Measurements from ENCODE around the gene FMC1.

DNA sequence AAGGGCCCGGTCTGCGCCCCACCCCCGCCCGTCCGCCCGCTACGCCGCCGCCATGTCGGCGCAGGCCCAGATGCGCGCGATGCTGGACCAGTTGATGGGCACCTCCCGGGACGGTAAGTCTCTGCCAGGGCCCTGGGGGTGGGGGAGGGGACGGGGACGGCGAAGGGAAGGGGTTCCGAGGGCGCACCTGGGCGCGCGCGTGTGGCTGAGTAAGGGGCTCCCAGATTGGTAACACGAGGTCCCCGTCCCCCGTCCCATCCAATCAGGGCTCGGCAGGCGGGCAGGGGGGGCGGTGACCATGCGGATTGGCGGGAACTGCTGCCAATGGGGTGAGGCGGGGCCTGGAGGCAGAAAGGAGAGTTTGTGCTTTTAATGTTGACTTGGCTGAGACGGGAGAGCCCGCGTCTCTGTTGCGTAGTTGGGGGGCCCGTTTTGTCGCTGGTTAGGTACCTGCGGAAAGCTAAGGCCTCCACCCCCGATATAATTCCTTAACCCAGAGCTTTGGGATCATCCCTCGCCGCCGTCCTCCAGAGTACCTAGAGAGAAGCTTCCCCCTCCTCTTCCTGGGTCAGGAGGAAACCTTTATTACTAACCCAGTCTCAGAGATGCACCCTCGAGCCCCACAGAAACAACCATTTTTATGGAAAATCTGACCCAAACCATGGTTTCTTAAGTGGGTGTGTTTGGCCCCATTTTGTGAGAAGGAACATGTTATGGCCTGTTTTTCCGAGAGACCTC is 19.2 kb downstream of the FMC1 start:
- TF ChIP-seq, protein P1, sequence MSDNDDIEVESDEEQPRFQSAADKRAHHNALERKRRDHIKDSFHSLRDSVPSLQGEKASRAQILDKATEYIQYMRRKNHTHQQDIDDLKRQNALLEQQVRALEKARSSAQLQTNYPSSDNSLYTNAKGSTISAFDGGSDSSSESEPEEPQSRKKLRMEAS (IDR thresholded peaks at IDR 0.05): no peak; the same call in 1 of the 2 replicates
- TF ChIP-seq, protein P2, sequence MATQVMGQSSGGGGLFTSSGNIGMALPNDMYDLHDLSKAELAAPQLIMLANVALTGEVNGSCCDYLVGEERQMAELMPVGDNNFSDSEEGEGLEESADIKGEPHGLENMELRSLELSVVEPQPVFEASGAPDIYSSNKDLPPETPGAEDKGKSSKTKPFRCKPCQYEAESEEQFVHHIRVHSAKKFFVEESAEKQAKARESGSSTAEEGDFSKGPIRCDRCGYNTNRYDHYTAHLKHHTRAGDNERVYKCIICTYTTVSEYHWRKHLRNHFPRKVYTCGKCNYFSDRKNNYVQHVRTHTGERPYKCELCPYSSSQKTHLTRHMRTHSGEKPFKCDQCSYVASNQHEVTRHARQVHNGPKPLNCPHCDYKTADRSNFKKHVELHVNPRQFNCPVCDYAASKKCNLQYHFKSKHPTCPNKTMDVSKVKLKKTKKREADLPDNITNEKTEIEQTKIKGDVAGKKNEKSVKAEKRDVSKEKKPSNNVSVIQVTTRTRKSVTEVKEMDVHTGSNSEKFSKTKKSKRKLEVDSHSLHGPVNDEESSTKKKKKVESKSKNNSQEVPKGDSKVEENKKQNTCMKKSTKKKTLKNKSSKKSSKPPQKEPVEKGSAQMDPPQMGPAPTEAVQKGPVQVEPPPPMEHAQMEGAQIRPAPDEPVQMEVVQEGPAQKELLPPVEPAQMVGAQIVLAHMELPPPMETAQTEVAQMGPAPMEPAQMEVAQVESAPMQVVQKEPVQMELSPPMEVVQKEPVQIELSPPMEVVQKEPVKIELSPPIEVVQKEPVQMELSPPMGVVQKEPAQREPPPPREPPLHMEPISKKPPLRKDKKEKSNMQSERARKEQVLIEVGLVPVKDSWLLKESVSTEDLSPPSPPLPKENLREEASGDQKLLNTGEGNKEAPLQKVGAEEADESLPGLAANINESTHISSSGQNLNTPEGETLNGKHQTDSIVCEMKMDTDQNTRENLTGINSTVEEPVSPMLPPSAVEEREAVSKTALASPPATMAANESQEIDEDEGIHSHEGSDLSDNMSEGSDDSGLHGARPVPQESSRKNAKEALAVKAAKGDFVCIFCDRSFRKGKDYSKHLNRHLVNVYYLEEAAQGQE (IDR thresholded peaks at IDR 0.05; ENCODE audit: low read depth): no peak
- TF ChIP-seq EP300 (IDR thresholded peaks at IDR 0.05; ENCODE audit: borderline replicate concordance) (no peak), CREB1 (IDR thresholded peaks at IDR 0.05; ENCODE audit: low read depth) (no peak), YY1 (IDR thresholded peaks at IDR 0.05; ENCODE audit: low read depth) (peak; percentile 82), EGR1 (IDR thresholded peaks at IDR 0.05) (no peak), NFIC (IDR thresholded peaks at IDR 0.05) (no peak), FOXM1 (IDR thresholded peaks at IDR 0.05; ENCODE audit: borderline replicate concordance, low read depth) (no peak), CEBPB (IDR thresholded peaks at IDR 0.05) (no peak), RAD21 (IDR thresholded peaks at IDR 0.05; ENCODE audit: low read depth) (no peak), TCF12 (IDR thresholded peaks at IDR 0.05; ENCODE audit: low read depth) (no peak), TAF1 (IDR thresholded peaks at IDR 0.05; ENCODE audit: low read depth) (no peak; the same call in 1 of the 2 replicates), TEAD4 (IDR thresholded peaks at IDR 0.05) (no peak)
- TF ChIP-seq, protein P3, sequence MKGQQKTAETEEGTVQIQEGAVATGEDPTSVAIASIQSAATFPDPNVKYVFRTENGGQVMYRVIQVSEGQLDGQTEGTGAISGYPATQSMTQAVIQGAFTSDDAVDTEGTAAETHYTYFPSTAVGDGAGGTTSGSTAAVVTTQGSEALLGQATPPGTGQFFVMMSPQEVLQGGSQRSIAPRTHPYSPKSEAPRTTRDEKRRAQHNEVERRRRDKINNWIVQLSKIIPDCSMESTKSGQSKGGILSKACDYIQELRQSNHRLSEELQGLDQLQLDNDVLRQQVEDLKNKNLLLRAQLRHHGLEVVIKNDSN (IDR thresholded peaks at IDR 0.05): no peak

Data from Ishikawa (cell line).